ENCODE measurements around the gene STK38L. TPM values are rescaled to one million over a fixed set of nuclear protein-coding genes. Genes with fewer than 3 reads are reported as not detected.
A peak's percentile ranks its signal among the peaks of the same experiment; 100 is the strongest.

Gene STK38L
- total RNA-seq, 2 donors from 2014 or later, result 13.3 to 18.7 TPM

- DNase-seq (no peak), ATAC-seq (no peak)
- H3K9me3 ChIP-seq (ENCODE audit: control insufficient read depth, low read length, poor library complexity, severe bottlenecking), result no peaks in the 10 kb centered on the region
- Mint-ChIP-seq H3K36me3 (ENCODE audit: low read depth) (peaks cover 2% of the 10 kb centered on the region), H3K4me1 (peaks cover 17% of the 10 kb centered on the region), H3K4me3 (no peak overlapping the region), H3K27me3 (no peaks in the 10 kb centered on the region), H3K27ac (no peak overlapping the region)
Measured at GRCh38 chr12:27293463-27293862, 49.4 kb downstream of the STK38L start.

- no peaks in the 10 kb centered on the region for H3K27me3 Mint-ChIP-seq
- H3K9me3 ChIP-seq (ENCODE audit: control insufficient read depth, low read length, poor library complexity, severe bottlenecking), result no peaks in the 10 kb centered on the region
- DNase-seq (no peak), ATAC-seq (no peak)
- peaks cover 15% of the 10 kb centered on the region for H3K4me1 Mint-ChIP-seq
- H3K4me3 Mint-ChIP-seq, result no peak overlapping the region
- H3K27ac Mint-ChIP-seq, result peak overlapping the region; percentile 89
- peaks cover 6% of the 10 kb centered on the region for H3K36me3 Mint-ChIP-seq (ENCODE audit: low read depth)
Measured at GRCh38 chr12:27296674-27297073, 52.6 kb downstream of the STK38L start.

GRCh38 chr12:27297566-27297965 is 53.5 kb downstream of the STK38L start:
- peaks cover 15% of the 10 kb centered on the region for H3K4me1 Mint-ChIP-seq
- H3K36me3 Mint-ChIP-seq (ENCODE audit: low read depth), result peaks cover 6% of the 10 kb centered on the region
- peak; percentile 30 for ATAC-seq
- no peak for DNase-seq
- H3K9me3 ChIP-seq (ENCODE audit: control insufficient read depth, low read length, poor library complexity, severe bottlenecking), result no peaks in the 10 kb centered on the region
- H3K27ac Mint-ChIP-seq, result peak overlapping the region; percentile 89
- H3K4me3 Mint-ChIP-seq, result no peak overlapping the region
- H3K27me3 Mint-ChIP-seq, result no peaks in the 10 kb centered on the region

DNA sequence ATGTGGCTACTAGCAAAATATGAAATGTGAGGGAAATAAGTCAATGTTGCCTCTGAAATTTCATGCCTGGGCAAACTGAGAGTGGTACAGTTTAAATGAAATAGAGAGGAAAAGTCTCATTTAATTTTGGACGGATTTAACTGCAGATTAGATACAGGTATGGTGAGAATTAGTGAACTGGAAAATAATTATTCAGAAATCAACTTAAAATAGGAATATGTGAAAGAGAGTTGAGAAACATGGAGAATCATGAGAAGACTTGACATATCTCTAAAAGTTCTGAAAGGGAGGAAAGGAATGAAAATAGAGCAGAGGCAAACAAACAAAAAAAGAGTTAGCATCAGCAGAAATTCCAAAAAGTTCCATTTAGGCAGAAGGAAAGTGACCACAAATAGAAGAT is 55.0 kb downstream of the STK38L start:
- H3K4me1 Mint-ChIP-seq, result peaks cover 17% of the 10 kb centered on the region
- H3K36me3 Mint-ChIP-seq (ENCODE audit: low read depth), result peaks cover 8% of the 10 kb centered on the region
- no peak for ATAC-seq
- H3K4me3 Mint-ChIP-seq, result no peak overlapping the region
- H3K27me3 Mint-ChIP-seq, result no peaks in the 10 kb centered on the region
- H3K27ac Mint-ChIP-seq, result peak overlapping the region; percentile 89
- no peaks in the 10 kb centered on the region for H3K9me3 ChIP-seq (ENCODE audit: control insufficient read depth, low read length, poor library complexity, severe bottlenecking)
- DNase-seq, result no peak

DNA sequence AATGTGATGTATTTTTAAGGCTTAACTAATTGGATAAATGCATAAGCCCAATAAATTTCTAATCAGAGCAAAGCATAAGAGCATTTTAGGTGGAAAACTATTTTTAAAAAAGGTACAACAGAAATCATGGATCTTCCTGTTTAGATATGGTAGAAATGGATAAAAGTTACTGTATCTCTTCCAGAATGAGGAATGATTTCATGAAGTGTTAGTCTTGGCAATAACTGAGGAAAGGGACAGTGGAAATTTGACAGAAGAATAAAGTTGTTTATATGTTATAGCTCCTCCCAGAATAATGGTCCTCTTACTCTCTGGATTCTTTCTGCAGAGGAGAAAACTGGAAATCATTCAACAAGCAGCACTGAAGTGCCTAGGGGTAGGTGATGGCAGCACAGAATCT is 56.1 kb downstream of the STK38L start:
- peaks cover 8% of the 10 kb centered on the region for H3K36me3 Mint-ChIP-seq (ENCODE audit: low read depth)
- no peaks in the 10 kb centered on the region for H3K27me3 Mint-ChIP-seq
- DNase-seq (no peak), ATAC-seq (no peak)
- peak overlapping the region; percentile 89 for H3K27ac Mint-ChIP-seq
- H3K9me3 ChIP-seq (ENCODE audit: control insufficient read depth, low read length, poor library complexity, severe bottlenecking), result no peaks in the 10 kb centered on the region
- H3K4me1 Mint-ChIP-seq, result peaks cover 15% of the 10 kb centered on the region
- H3K4me3 Mint-ChIP-seq, result no peak overlapping the region

DNA sequence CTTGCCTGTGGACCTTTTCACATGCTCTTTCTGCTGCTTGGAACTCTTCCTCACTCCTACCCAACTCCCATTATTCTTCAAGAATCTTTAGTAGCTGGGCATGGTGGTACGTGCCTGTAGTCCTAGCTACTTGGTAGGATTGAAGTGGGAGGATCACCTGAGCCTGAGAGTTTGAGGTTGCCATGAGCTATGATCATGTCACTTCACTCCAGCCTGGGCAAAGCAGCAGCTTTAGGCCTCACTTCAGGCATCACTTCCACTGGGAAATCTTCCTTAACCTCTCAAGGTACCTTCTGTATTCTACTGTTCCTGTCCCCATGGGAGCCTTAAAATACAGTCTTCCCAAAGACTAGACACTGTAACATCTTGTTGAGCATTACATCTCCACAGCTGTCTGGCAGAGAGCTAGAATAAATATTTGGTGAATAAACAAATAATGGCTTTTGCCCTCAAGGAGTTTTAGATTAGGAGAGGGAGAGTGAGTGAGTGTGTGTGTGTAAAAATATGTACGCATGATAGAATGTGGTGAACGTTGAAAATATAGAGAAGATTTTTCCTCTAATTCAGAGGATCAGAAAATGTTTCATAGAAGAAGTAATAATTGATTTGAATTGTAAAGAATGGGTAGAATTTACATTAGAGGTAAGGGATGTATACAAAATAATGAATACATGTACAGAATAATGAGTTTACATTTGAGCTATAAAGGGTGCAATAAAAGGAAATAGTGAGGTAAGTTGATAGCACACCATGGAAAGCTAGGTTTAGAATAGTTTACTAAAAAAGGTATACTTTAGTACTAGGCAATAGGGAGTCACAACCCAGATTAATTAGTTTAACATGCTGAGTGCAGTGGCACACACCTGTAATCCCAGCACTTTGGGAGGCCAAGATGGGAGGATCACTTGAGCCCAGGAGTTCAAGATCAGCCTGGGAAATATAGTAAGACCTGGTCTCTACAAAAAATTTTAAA is 59.3 kb downstream of the STK38L start:
- DNase-seq, result no peak
- H3K4me3 Mint-ChIP-seq, result no peak overlapping the region
- no peaks in the 10 kb centered on the region for H3K27me3 Mint-ChIP-seq
- peaks cover 6% of the 10 kb centered on the region for H3K36me3 Mint-ChIP-seq (ENCODE audit: low read depth)
- H3K9me3 ChIP-seq (ENCODE audit: control insufficient read depth, low read length, poor library complexity, severe bottlenecking), result no peaks in the 10 kb centered on the region
- peak overlapping the region; percentile 89 for H3K27ac Mint-ChIP-seq
- H3K4me1 Mint-ChIP-seq, result peaks cover 8% of the 10 kb centered on the region
- ATAC-seq, result no peak

GRCh38 chr12:27304856-27305255 is 60.8 kb downstream of the STK38L start:
- H3K9me3 ChIP-seq (ENCODE audit: control insufficient read depth, low read length, poor library complexity, severe bottlenecking), result no peaks in the 10 kb centered on the region
- Mint-ChIP-seq H3K27me3 (no peaks in the 10 kb centered on the region), H3K27ac (no peak overlapping the region), H3K4me1 (peaks cover 2% of the 10 kb centered on the region), H3K4me3 (no peak overlapping the region), H3K36me3 (ENCODE audit: low read depth) (peaks cover 6% of the 10 kb centered on the region)
- DNase-seq (no peak), ATAC-seq (no peak)

DNA sequence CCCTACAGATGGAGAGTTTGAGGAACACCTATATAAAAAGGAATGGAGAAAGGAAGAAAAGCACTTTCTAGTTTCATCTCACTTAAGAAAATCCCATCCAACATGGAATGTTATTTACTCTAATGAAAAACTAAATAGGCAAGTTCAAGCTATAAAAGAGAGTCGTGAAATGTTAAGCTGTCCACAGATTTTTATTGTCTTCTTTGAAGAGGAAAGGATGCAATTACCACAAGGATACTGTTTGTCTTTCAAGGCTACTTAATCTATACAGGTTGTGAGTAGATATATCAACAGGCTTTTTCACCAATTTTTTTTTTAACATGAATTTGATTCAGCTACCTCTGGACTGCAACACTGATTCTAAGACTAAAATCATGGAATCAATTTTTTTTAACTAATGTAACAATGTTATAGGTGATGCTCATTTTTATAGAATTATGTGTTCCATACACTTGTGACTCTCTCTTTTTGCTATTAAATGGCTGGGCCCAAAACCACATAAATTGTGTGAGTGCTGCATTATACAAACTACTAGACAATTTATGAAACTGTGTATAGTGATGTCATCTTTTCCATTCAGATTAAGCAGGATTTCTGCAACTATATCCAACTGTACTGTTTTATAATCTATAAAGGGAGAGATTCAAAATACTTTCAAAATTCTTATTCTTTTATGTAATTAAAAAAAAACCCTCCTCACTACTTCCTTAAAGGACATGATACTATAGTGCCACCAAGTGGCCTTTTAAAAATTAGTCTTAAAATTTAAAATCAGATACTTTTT is 61.8 kb downstream of the STK38L start:
- DNase-seq (no peak), ATAC-seq (no peak)
- Mint-ChIP-seq H3K4me1 (peaks cover 2% of the 10 kb centered on the region), H3K36me3 (ENCODE audit: low read depth) (peaks cover 7% of the 10 kb centered on the region), H3K27me3 (no peaks in the 10 kb centered on the region), H3K4me3 (no peak overlapping the region), H3K27ac (no peak overlapping the region)
- H3K9me3 ChIP-seq (ENCODE audit: control insufficient read depth, low read length, poor library complexity, severe bottlenecking), result no peaks in the 10 kb centered on the region

- no peaks in the 10 kb centered on the region for H3K4me1 Mint-ChIP-seq
- peaks cover 5% of the 10 kb centered on the region for H3K36me3 Mint-ChIP-seq (ENCODE audit: low read depth)
- H3K9me3 ChIP-seq (ENCODE audit: control insufficient read depth, low read length, poor library complexity, severe bottlenecking), result no peaks in the 10 kb centered on the region
- H3K27me3 Mint-ChIP-seq, result no peaks in the 10 kb centered on the region
- DNase-seq (no peak), ATAC-seq (no peak)
- H3K4me3 Mint-ChIP-seq, result no peak overlapping the region
- peak overlapping the region; percentile 56 for H3K27ac Mint-ChIP-seq
Measured at GRCh38 chr12:27309293-27309994, 65.4 kb downstream of the STK38L start.

DNA sequence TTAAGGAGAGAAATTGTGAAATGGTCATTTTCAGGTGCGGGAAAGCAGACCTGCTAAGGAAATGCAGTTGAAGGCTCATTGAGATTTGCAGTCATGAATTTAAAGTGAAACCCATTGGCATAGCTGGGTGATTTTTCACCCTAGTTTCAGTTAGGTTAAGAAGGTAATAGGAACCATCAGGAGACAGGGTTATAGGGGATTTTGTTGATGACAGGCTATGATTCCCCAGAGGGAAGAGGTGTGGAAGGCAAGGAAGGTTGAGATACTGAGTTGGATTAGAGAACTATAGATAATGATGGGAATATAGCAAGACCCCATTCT is 65.9 kb downstream of the STK38L start:
- no peak overlapping the region for H3K4me3 Mint-ChIP-seq
- H3K36me3 Mint-ChIP-seq (ENCODE audit: low read depth), result peaks cover 5% of the 10 kb centered on the region
- H3K9me3 ChIP-seq (ENCODE audit: control insufficient read depth, low read length, poor library complexity, severe bottlenecking), result no peaks in the 10 kb centered on the region
- H3K27me3 Mint-ChIP-seq, result no peaks in the 10 kb centered on the region
- H3K27ac Mint-ChIP-seq, result peak overlapping the region; percentile 56
- no peaks in the 10 kb centered on the region for H3K4me1 Mint-ChIP-seq
- no peak for ATAC-seq
- DNase-seq, result no peak

GRCh38 chr12:27316947-27317346 is 72.9 kb downstream of the STK38L start:
- H3K27ac Mint-ChIP-seq, result no peak overlapping the region
- ATAC-seq, result no peak
- no peaks in the 10 kb centered on the region for H3K9me3 ChIP-seq (ENCODE audit: control insufficient read depth, low read length, poor library complexity, severe bottlenecking)
- no peak overlapping the region for H3K4me3 Mint-ChIP-seq
- H3K27me3 Mint-ChIP-seq, result no peaks in the 10 kb centered on the region
- no peak for DNase-seq
- H3K36me3 Mint-ChIP-seq (ENCODE audit: low read depth), result peaks cover 4% of the 10 kb centered on the region
- no peaks in the 10 kb centered on the region for H3K4me1 Mint-ChIP-seq

DNA sequence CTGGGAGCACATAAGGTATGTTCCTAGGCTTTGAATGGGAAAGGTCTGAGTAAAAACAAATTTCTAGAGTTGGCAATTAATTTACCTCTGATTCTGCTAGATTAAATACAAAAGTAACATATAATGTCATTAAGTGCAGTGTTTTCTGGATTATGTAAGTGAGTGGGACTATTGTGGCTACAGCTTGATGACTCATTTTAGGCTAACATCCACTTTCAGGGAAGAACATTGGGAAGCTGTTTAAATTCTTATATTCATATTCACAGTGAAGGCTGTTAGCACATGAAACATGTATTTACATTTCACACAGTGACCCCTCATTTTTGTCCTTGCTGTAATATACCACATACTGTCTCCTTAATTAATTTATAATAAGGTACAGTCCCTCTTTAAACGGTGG is 75.3 kb downstream of the STK38L start:
- no peak for DNase-seq
- H3K4me1 Mint-ChIP-seq, result no peaks in the 10 kb centered on the region
- no peaks in the 10 kb centered on the region for H3K27me3 Mint-ChIP-seq
- H3K9me3 ChIP-seq (ENCODE audit: control insufficient read depth, low read length, poor library complexity, severe bottlenecking), result no peaks in the 10 kb centered on the region
- peaks cover 7% of the 10 kb centered on the region for H3K36me3 Mint-ChIP-seq (ENCODE audit: low read depth)
- ATAC-seq, result no peak
- H3K4me3 Mint-ChIP-seq, result no peak overlapping the region
- no peak overlapping the region for H3K27ac Mint-ChIP-seq

DNA sequence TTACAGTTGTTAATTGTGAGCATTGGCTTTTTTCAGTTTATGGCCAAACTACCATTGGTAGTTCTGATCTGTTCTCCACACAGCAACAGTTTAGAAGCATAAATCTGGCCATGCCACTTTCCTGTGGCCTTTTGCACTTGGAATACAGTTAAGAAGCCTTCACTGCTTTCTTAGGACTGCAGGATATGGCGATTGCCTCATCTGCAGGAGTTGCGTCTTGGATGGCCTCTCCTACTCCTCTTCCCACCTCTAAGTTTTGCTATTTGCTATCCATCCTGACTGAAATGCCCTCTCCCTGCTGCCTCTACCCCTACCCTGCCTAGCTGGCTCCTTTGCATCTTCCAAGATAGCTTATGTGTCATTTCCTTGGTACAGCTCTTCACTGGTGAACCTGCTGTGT is 75.8 kb downstream of the STK38L start:
- H3K27ac Mint-ChIP-seq, result no peak overlapping the region
- ATAC-seq (no peak), DNase-seq (no peak)
- no peaks in the 10 kb centered on the region for H3K4me1 Mint-ChIP-seq
- H3K36me3 Mint-ChIP-seq (ENCODE audit: low read depth), result peaks cover 7% of the 10 kb centered on the region
- H3K27me3 Mint-ChIP-seq, result no peaks in the 10 kb centered on the region
- H3K9me3 ChIP-seq (ENCODE audit: control insufficient read depth, low read length, poor library complexity, severe bottlenecking), result no peaks in the 10 kb centered on the region
- H3K4me3 Mint-ChIP-seq, result no peak overlapping the region
